ENCODE measurements around the gene ANXA2R. TPM values are rescaled to one million over a fixed set of nuclear protein-coding genes. Genes with fewer than 3 reads are reported as not detected.

Gene ANXA2R
- total RNA-seq, 1 experiment from 2014 or later = 0.20 TPM

DNA sequence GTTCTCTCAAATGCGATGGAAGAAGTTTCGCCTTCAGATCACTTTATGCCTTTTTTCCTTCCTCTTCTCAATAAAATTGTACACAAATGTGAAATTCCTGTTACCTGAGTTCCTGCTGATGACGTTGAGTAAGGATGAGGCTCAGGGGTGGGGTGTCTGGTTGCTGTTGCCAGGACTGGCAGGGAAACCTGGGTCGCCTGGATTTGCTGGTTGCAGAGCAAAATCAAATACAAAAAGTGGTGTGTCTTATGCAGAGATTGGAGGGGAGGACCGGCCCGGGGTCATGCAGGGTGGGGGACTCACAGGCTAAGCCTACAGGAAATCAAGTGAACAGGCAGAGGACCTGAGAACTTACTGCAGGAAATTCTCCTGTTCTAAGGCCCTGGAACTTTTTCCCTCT is 39.2 kb downstream of the ANXA2R start:
- Histone ChIP-seq H3K4me1 (ENCODE audit: insufficient read depth, low read length) (no peaks in the 10 kb centered on the region), H3K4ac (ENCODE audit: low read depth, low read length) (no peak overlapping the region), H3K18ac (ENCODE audit: insufficient read length, low read depth, low read length) (no peak overlapping the region), H3K23ac (ENCODE audit: insufficient read length, low read depth, low read length) (no peak overlapping the region), H4K5ac (ENCODE audit: insufficient read length, low read depth, low read length) (no peak overlapping the region), H4K91ac (ENCODE audit: insufficient read length, low read depth, low read length) (no peak overlapping the region), H2AK5ac (ENCODE audit: insufficient read length, low read length) (no peak overlapping the region), H4K8ac (replicated peaks; ENCODE audit: insufficient read length, low read depth, low read length) (no peak overlapping the region), H3K4me2 (ENCODE audit: insufficient read depth, insufficient read length, low read length) (peak overlapping the region; percentile 94), H2AFZ (ENCODE audit: low read length) (no peak overlapping the region), H2BK5ac (ENCODE audit: insufficient read length, low read length) (no peak overlapping the region), H3K14ac (ENCODE audit: insufficient read depth, low read length) (no peak overlapping the region), H3K9me3 (ENCODE audit: control insufficient read depth, low read depth, low read length) (no peaks in the 10 kb centered on the region), H4K20me1 (ENCODE audit: control insufficient read depth, insufficient read depth, insufficient read length) (no peaks in the 10 kb centered on the region), H3K79me1 (ENCODE audit: insufficient read depth, low read depth, low read length, poor library complexity, severe bottlenecking) (no peaks in the 10 kb centered on the region), H3K56ac (ENCODE audit: insufficient read length, low read depth, low read length) (no peak overlapping the region), H3K9ac (ENCODE audit: extremely low read depth, insufficient read length, low read length) (no peak overlapping the region), H3K27ac (ENCODE audit: insufficient read length, low read depth, low read length) (no peak overlapping the region), H3K27me3 (ENCODE audit: insufficient read depth, low read length) (peaks cover 42% of the 10 kb centered on the region), H3T11ph (ENCODE audit: low read length) (no peak overlapping the region), H2BK20ac (ENCODE audit: low read depth, low read length, poor library complexity, severe bottlenecking) (no peak overlapping the region), H3K23me2 (ENCODE audit: insufficient read length, low read depth, low read length, poor library complexity, severe bottlenecking) (peaks cover 6% of the 10 kb centered on the region), H2BK15ac (ENCODE audit: low read depth, low read length) (no peak overlapping the region), H3K79me2 (ENCODE audit: insufficient read depth, low read length) (no peaks in the 10 kb centered on the region), H2BK12ac (ENCODE audit: insufficient read length, low read depth, low read length) (no peak overlapping the region), H2BK120ac (ENCODE audit: low read depth, low read length, poor library complexity, severe bottlenecking) (no peak overlapping the region)
- WGBS (ENCODE audit: extremely low coverage, insufficient read length, low lambda C conversion rate) = no CpG with 5 or more reads among the region's 6 CpGs
- H3K9me3 Mint-ChIP-seq = no peaks in the 10 kb centered on the region
- peaks cover 87% of the 10 kb centered on the region for H3K27me3 Mint-ChIP-seq (ENCODE audit: low read depth)
- H3K4me1 Mint-ChIP-seq = peaks cover 12 to 14% of the 10 kb centered on the region in 2 experiments
- H3K36me3 Mint-ChIP-seq (ENCODE audit: insufficient read depth in 1 of 3, low read depth in 3 of 3) = no peaks in the 10 kb centered on the region
- H3K4me3 Mint-ChIP-seq = peak overlapping the region; percentile 24 to 58; a peak in 3 of 5 replicates
- TF ChIP-seq, protein P1, sequence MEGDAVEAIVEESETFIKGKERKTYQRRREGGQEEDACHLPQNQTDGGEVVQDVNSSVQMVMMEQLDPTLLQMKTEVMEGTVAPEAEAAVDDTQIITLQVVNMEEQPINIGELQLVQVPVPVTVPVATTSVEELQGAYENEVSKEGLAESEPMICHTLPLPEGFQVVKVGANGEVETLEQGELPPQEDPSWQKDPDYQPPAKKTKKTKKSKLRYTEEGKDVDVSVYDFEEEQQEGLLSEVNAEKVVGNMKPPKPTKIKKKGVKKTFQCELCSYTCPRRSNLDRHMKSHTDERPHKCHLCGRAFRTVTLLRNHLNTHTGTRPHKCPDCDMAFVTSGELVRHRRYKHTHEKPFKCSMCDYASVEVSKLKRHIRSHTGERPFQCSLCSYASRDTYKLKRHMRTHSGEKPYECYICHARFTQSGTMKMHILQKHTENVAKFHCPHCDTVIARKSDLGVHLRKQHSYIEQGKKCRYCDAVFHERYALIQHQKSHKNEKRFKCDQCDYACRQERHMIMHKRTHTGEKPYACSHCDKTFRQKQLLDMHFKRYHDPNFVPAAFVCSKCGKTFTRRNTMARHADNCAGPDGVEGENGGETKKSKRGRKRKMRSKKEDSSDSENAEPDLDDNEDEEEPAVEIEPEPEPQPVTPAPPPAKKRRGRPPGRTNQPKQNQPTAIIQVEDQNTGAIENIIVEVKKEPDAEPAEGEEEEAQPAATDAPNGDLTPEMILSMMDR (conservative IDR thresholded peaks at IDR 0.05) = no peak
- DNase-seq = peak; percentile 38
- H3K27ac Mint-ChIP-seq = no peak overlapping the region

Data from H9 (cell line).